B cell (primary cell): ENCODE data around the gene DRD3. TPM values are rescaled to one million over a fixed set of nuclear protein-coding genes. Genes with fewer than 3 reads are reported as not detected.

Experiments used
- ATAC-seq: fragments of 200-7000 bp; cut with Tn5 transposase; one replicate; pipeline ENCODE4 v1.10.0; 2021; ENCODE audit warnings: low read depth, mild to moderate bottlenecking, moderate number of reproducible peaks, moderate library complexity
- CTCF ChIA-PET: fragments of 350-600 bp; sonication (Branson Sonifier 250); formaldehyde crosslinking; loops from one replicate; lab custom pipeline; 2021; ENCODE audit warnings: antibody characterized with exemption, inconsistent platforms; lab: Charles Lee
- POLR2A ChIA-PET: fragments of 350-600 bp; sonication (Branson Sonifier 250); formaldehyde crosslinking; loops from one replicate; lab custom pipeline; 2021; ENCODE audit warnings: antibody characterized with exemption; lab: Charles Lee
- DNase-seq: peaks from one replicate; pipeline ENCODE4 v3.0.0; 2013
- H2AFZ ChIP-seq: 2 replicates; pipeline ENCODE4 v1.6.1; 2012; ENCODE audit warnings: mild to moderate bottlenecking, low read depth, low read length; ENCODE audit not compliant: insufficient read depth, poor library complexity, severe bottlenecking
- H3K27ac ChIP-seq, 2 donors: 1 replicate in 1 of 2; 2 replicates in 1 of 2; pipeline ENCODE4 v1.5.1; 2012 to 2013; ENCODE audit warnings: low read length in 2 of 2, mild to moderate bottlenecking in 2 of 2, moderate library complexity in 1 of 2
- H3K27me3 ChIP-seq, 4 experiments: fragments of 200-600 bp in 1 of 4; sonication (generic) in 1 of 4; replicated peaks in 1 of 4; 1 replicate in 2 of 4; 2 replicates in 2 of 4; pipeline versions ENCODE4 v1.6.1 to v1.7.0; 2013 to 2016; ENCODE audit warnings: low read length in 3 of 4, mild to moderate bottlenecking in 2 of 4, mixed read lengths in 1 of 4, moderate library complexity in 1 of 4; ENCODE audit not compliant: insufficient read depth in 4 of 4, control insufficient read depth in 3 of 4; ENCODE audit errors: control extremely low read depth in 1 of 4
- H3K36me3 ChIP-seq, 2 experiments: replicated peaks in 1 of 2; 1 replicate in 1 of 2; 2 replicates in 1 of 2; pipeline versions ENCODE4 v1.6.1 to v1.7.1; 2013; ENCODE audit warnings: low read length in 1 of 2; ENCODE audit not compliant: insufficient read depth in 2 of 2, control insufficient read depth in 1 of 2; ENCODE audit errors: control extremely low read depth in 1 of 2, extremely low read depth in 1 of 2
- H3K4me1 ChIP-seq, 2 donors: fragments of 200-600 bp in 1 of 2; sonication (generic) in 1 of 2; 1 replicate in 1 of 2; 2 replicates in 1 of 2; pipeline versions ENCODE4 v1.5.1 to v1.6.1; 2013 to 2017; ENCODE audit warnings: low read length in 2 of 2; ENCODE audit not compliant: control insufficient read depth in 2 of 2, insufficient read depth in 2 of 2
- H3K4me2 ChIP-seq: replicated peaks from 2 replicates; pipeline ENCODE3; 2012; ENCODE audit warnings: mild to moderate bottlenecking, low read depth, low read length; ENCODE audit not compliant: poor library complexity, severe bottlenecking
- H3K4me3 ChIP-seq, 5 experiments: fragments of 200-600 bp in 1 of 5; sonication (generic) in 1 of 5; 1 replicate in 3 of 5; 2 replicates in 2 of 5; pipeline versions ENCODE4 v1.5.1 to v1.7.0; 2011 to 2016; ENCODE audit warnings: low read length in 4 of 5, mild to moderate bottlenecking in 4 of 5, low read depth in 2 of 5, control low read depth in 1 of 5, moderate library complexity in 1 of 5; ENCODE audit not compliant: insufficient read depth in 1 of 5; ENCODE audit errors: control extremely low read depth in 1 of 5, extremely low read depth in 1 of 5
- H3K79me2 ChIP-seq: fragments of 200-600 bp; sonication (generic); one replicate; pipeline ENCODE4 v1.6.0; 2016; ENCODE audit warnings: low read length; ENCODE audit not compliant: control insufficient read depth, insufficient read depth
- H3K9ac ChIP-seq: fragments of 200-600 bp; sonication (generic); 2 replicates; pipeline ENCODE4 v1.6.1; 2017; ENCODE audit warnings: mild to moderate bottlenecking, low read length, moderate library complexity
- H3K9me3 ChIP-seq, 3 donors: one replicate each; pipeline versions ENCODE4 v1.6.1 to v1.7.1; 2013; ENCODE audit warnings: low read length in 2 of 3; ENCODE audit not compliant: control insufficient read depth in 2 of 3, insufficient read depth in 1 of 3; ENCODE audit errors: control extremely low read depth in 1 of 3
- H4K20me1 ChIP-seq: 2 replicates; pipeline ENCODE4 v1.6.0; 2012; ENCODE audit warnings: mild to moderate bottlenecking, low read length; ENCODE audit not compliant: insufficient read depth, control insufficient read depth, poor library complexity, severe bottlenecking
- H3K27ac Mint-ChIP-seq: one replicate; pipeline ENCODE4 v1.8.0; 2021; ENCODE audit warnings: mixed read lengths
- H3K27me3 Mint-ChIP-seq: one replicate; pipeline ENCODE4 v1.8.0; 2021; ENCODE audit warnings: mixed read lengths
- H3K4me1 Mint-ChIP-seq: one replicate; pipeline ENCODE4 v1.8.0; 2021; ENCODE audit warnings: mixed read lengths
- H3K4me3 Mint-ChIP-seq: one replicate; pipeline ENCODE4 v1.8.0; 2021; ENCODE audit warnings: mixed read lengths
- H3K9me3 Mint-ChIP-seq: one replicate; pipeline ENCODE4 v1.8.0; 2022; ENCODE audit warnings: mixed read lengths; ENCODE audit not compliant: insufficient read depth
- CTCF ChIP-seq: fragments of 200-600 bp; IDR thresholded peaks from one replicate; pipeline ENCODE4 v1.8.0; 2022; ENCODE audit warnings: antibody characterized with exemption, mild to moderate bottlenecking
- EZH2 ChIP-seq: IDR thresholded peaks from 2 replicates; pipeline ENCODE4 v1.6.1; 2012; ENCODE audit warnings: borderline replicate concordance, low read depth, mild to moderate bottlenecking, moderate library complexity, low read length; ENCODE audit not compliant: insufficient read depth, poor library complexity, severe bottlenecking
- WGBS: methylation state at CpG from one replicate; pipeline ENCODE4 v1.1.5; 2013; ENCODE audit warnings: missing lambda C conversion rate; ENCODE audit not compliant: insufficient coverage; 5-methylcytosine and 5-hydroxymethylcytosine counted together
- intact Hi-C: fragments of 100-400 bp; cut with micrococcal nuclease; formaldehyde crosslinking; loops from one replicate; pipeline ENCODE4 v1.10.0; 2022
- polyA plus RNA-seq: library from polyadenylated mRNA; depleted of rRNA; stranded (reverse); fragments of >200 nt; gene quantifications from 2 replicates; pipeline ENCODE4 v1.2.3, GENCODE V29; 2012
- total RNA-seq, 2 donors: library from RNA; stranded (reverse); fragments of 120-200 nt in 1 of 2; gene quantifications; 1 replicate in 1 of 2; 2 replicates in 1 of 2; pipeline versions ENCODE4 v1.2.3 to v1.2.4, GENCODE V29; 2013 to 2022

Gene DRD3
- total and polyA plus RNA-seq, 2 donors (not counting 1 experiment from before 2014, with no cell fraction given) = not detected

GRCh38 chr3:114176487-114176886 lies 2.4 kb downstream of the DRD3 start:
- peaks cover 0 to 2% (median 0%) of the 10 kb centered on the region in 4 experiments for H3K27me3 ChIP-seq
- H4K20me1 ChIP-seq = no peaks in the 10 kb centered on the region
- ChIA-PET CTCF (no interaction called here), POLR2A (interaction anchor here (0.6 kb wide), 1 partner anchor 37 kb away, joined by 4 read pairs; no protein-coding TSS in a partner anchor)
- DNase-seq (no peak), ATAC-seq (no peak)
- no peaks in the 10 kb centered on the region for H3K4me1 ChIP-seq
- H3K79me2 ChIP-seq = no peaks in the 10 kb centered on the region
- H3K36me3 ChIP-seq = no peaks in the 10 kb centered on the region
- H3K4me3 Mint-ChIP-seq = no peak overlapping the region
- no peak overlapping the region for H3K27ac ChIP-seq
- H3K4me3 ChIP-seq = no peak overlapping the region
- peaks cover 23% of the 10 kb centered on the region for H3K27me3 Mint-ChIP-seq
- TF ChIP-seq CTCF = no peak
- TF ChIP-seq EZH2 = no peak
- no peaks in the 10 kb centered on the region for H3K9me3 Mint-ChIP-seq
- H3K4me2 ChIP-seq = no peak overlapping the region
- H3K9me3 ChIP-seq = no peaks in the 10 kb centered on the region
- peaks cover 2% of the 10 kb centered on the region for H3K4me1 Mint-ChIP-seq
- H2AFZ ChIP-seq = no peak overlapping the region
- no peak overlapping the region for H3K27ac Mint-ChIP-seq
- no peak overlapping the region for H3K9ac ChIP-seq
- intact Hi-C loops = no loop called here
- WGBS = 78% methylated on average over 3 of the region's 6 CpGs

- no peak overlapping the region for H3K4me3 ChIP-seq
- H3K36me3 ChIP-seq = no peaks in the 10 kb centered on the region
- H3K27ac ChIP-seq = no peak overlapping the region
- H3K4me1 ChIP-seq = no peaks in the 10 kb centered on the region
- no peak for TF ChIP-seq CTCF
- no peak for TF ChIP-seq EZH2
- DNase-seq (no peak), ATAC-seq (no peak)
- no peaks in the 10 kb centered on the region for H3K79me2 ChIP-seq
- no peaks in the 10 kb centered on the region for H3K9me3 ChIP-seq
- ChIA-PET CTCF (interaction anchor here (0.5 to 1.2 kb wide), 2 partner anchors 124 to 153 kb away, joined by 3 to 4 read pairs; no protein-coding TSS in a partner anchor), POLR2A (no interaction called here)
- Mint-ChIP-seq H3K4me3 (no peak overlapping the region), H3K4me1 (peaks cover 2% of the 10 kb centered on the region), H3K9me3 (no peaks in the 10 kb centered on the region), H3K27me3 (peaks cover 19% of the 10 kb centered on the region), H3K27ac (no peak overlapping the region)
- H2AFZ ChIP-seq = no peak overlapping the region
- no peak overlapping the region for H3K9ac ChIP-seq
- H4K20me1 ChIP-seq = no peaks in the 10 kb centered on the region
- intact Hi-C loops = no loop called here
- peaks cover 0 to 2% (median 0%) of the 10 kb centered on the region in 4 experiments for H3K27me3 ChIP-seq
- WGBS = no CpG with 5 or more reads among the region's 3 CpGs
- H3K4me2 ChIP-seq = no peak overlapping the region
Observed at GRCh38 chr3:114175204-114175987, 3.5 kb downstream of the DRD3 start.
